IMR-90 (cell line): ENCODE measurements around the gene HAUS3. TPM values are rescaled to one million over a fixed set of nuclear protein-coding genes. Genes with fewer than 3 reads are reported as not detected.

Experiments
- ATAC-seq: fragments of 200-7000 bp; cut with Tn5 transposase; 2 replicates; pipeline ENCODE4 v1.9.1; 2020; ENCODE audit warnings: low read depth, mild to moderate bottlenecking, moderate library complexity
- BruUV-seq: library from RNA; stranded (reverse); fragments of 400-500 nt; replicated peaks from 2 replicates; lab custom pipeline; 2021; lab: Mats Ljungman, UMichigan
- CTCF ChIA-PET: fragments of 300-600 bp; formaldehyde crosslinking; extraction: SDS; loops from one replicate; lab custom pipeline; 2021; ENCODE audit warnings: antibody characterized with exemption; lab: Yijun Ruan, JAX
- POLR2A ChIA-PET: fragments of 300-600 bp; sonication (Branson Sonifier 250); formaldehyde crosslinking; loops from one replicate; lab custom pipeline; 2022; ENCODE audit warnings: antibody characterized with exemption; ENCODE audit not compliant: unreplicated experiment; lab: Charles Lee
- DNase-seq: peaks from one replicate; pipeline ENCODE4 v3.0.0; 2013
- H2AFZ ChIP-seq: replicated peaks from 2 replicates; pipeline ENCODE3; 2013; ENCODE audit warnings: low read length, mild to moderate bottlenecking; ENCODE audit not compliant: poor library complexity
- H2AK5ac ChIP-seq: 2 replicates; pipeline ENCODE4 v1.6.1; 2013; ENCODE audit warnings: low read depth, low read length, inconsistent platforms
- H2AK9ac ChIP-seq: replicated peaks from 2 replicates; pipeline ENCODE3; 2013; ENCODE audit warnings: mild to moderate bottlenecking, low read depth, low read length, moderate library complexity; ENCODE audit not compliant: poor library complexity
- H2BK120ac ChIP-seq: 2 replicates; pipeline ENCODE4 v1.6.1; 2013; ENCODE audit warnings: low read depth, low read length, inconsistent platforms
- H2BK15ac ChIP-seq: 3 replicates; pipeline ENCODE4 v1.6.1; 2013; ENCODE audit warnings: low read depth, low read length, inconsistent platforms
- H2BK20ac ChIP-seq: 2 replicates; pipeline ENCODE4 v1.6.1; 2013; ENCODE audit warnings: low read depth, mild to moderate bottlenecking, inconsistent platforms, low read length, moderate library complexity
- H2BK5ac ChIP-seq: 2 replicates; pipeline ENCODE4 v1.6.1; 2013; ENCODE audit warnings: mild to moderate bottlenecking, low read depth, low read length, inconsistent platforms; ENCODE audit not compliant: poor library complexity, severe bottlenecking
- H3K14ac ChIP-seq: replicated peaks from 2 replicates; pipeline ENCODE4 v1.6.1; 2013; ENCODE audit warnings: low read depth, low read length, inconsistent platforms
- H3K18ac ChIP-seq: 2 replicates; pipeline ENCODE4 v1.6.1; 2013; ENCODE audit warnings: low read depth, low read length, control low read depth
- H3K23ac ChIP-seq: 2 replicates; pipeline ENCODE4 v1.6.1; 2013; ENCODE audit warnings: low read depth, low read length, inconsistent platforms
- H3K27ac ChIP-seq: 2 replicates; pipeline ENCODE4 v1.5.1; 2013; ENCODE audit warnings: mild to moderate bottlenecking, control low read depth, low read length; ENCODE audit not compliant: insufficient read depth
- H3K27me3 ChIP-seq: 2 replicates; pipeline ENCODE4 v1.6.1; 2013; ENCODE audit warnings: low read length; ENCODE audit not compliant: control insufficient read depth, insufficient read depth
- H3K36me3 ChIP-seq: 2 replicates; pipeline ENCODE4 v1.6.1; 2013; ENCODE audit warnings: low read length, mixed read lengths; ENCODE audit not compliant: control insufficient read depth, insufficient read depth
- H3K4ac ChIP-seq: 2 replicates; pipeline ENCODE4 v1.6.1; 2013; ENCODE audit warnings: low read depth, low read length, inconsistent platforms
- H3K4me1 ChIP-seq: 2 replicates; pipeline ENCODE4 v1.6.1; 2013; ENCODE audit warnings: low read length, mixed read lengths; ENCODE audit not compliant: control insufficient read depth, insufficient read depth
- H3K4me2 ChIP-seq: 2 replicates; pipeline ENCODE4 v1.6.1; 2013; ENCODE audit warnings: low read depth, mild to moderate bottlenecking, control low read depth, low read length, moderate library complexity
- H3K4me3 ChIP-seq: 2 replicates; pipeline ENCODE4 v1.5.1; 2013; ENCODE audit warnings: low read depth, mild to moderate bottlenecking, control low read depth, low read length, moderate library complexity; ENCODE audit not compliant: insufficient read depth
- H3K56ac ChIP-seq: 2 replicates; pipeline ENCODE4 v1.6.1; 2013; ENCODE audit warnings: low read length, inconsistent platforms; ENCODE audit not compliant: insufficient read depth; ENCODE audit errors: extremely low read depth
- H3K79me1 ChIP-seq, 2 experiments: 2 replicates each; pipeline ENCODE4 v1.6.1; 2013; ENCODE audit warnings: low read length in 2 of 2, inconsistent platforms in 1 of 2, low read depth in 1 of 2
- H3K9ac ChIP-seq: 2 replicates; pipeline ENCODE4 v1.6.1; 2013; ENCODE audit warnings: low read depth, low read length, control low read depth
- H3K9me1 ChIP-seq: 2 replicates; pipeline ENCODE4 v1.6.1; 2013; ENCODE audit warnings: low read length, inconsistent platforms; ENCODE audit not compliant: insufficient read depth
- H3K9me3 ChIP-seq: 2 replicates; pipeline ENCODE4 v1.6.1; 2013; ENCODE audit warnings: low read length; ENCODE audit not compliant: control insufficient read depth, insufficient read depth
- H4K20me1 ChIP-seq: 2 replicates; pipeline ENCODE4 v1.6.1; 2013; ENCODE audit warnings: low read length, inconsistent platforms; ENCODE audit not compliant: insufficient read depth
- H4K5ac ChIP-seq: 2 replicates; pipeline ENCODE4 v1.6.1; 2013; ENCODE audit warnings: mild to moderate bottlenecking, low read depth, low read length, control low read depth
- H4K8ac ChIP-seq, 2 experiments: 2 replicates each; pipeline ENCODE4 v1.6.1; 2013; ENCODE audit warnings: low read depth in 2 of 2, low read length in 2 of 2, control low read depth in 1 of 2, inconsistent platforms in 1 of 2
- H4K91ac ChIP-seq: 2 replicates; pipeline ENCODE4 v1.6.1; 2013; ENCODE audit warnings: low read depth, low read length, inconsistent platforms; ENCODE audit not compliant: insufficient read depth
- BHLHE40 ChIP-seq: fragments of 150-350 bp; IDR thresholded peaks from 2 replicates; pipeline ENCODE4 v1.6.1; 2016; ENCODE audit warnings: mild to moderate bottlenecking, low read depth, low read length
- ELK1 ChIP-seq: fragments of 150-350 bp; IDR thresholded peaks from 2 replicates; pipeline ENCODE4 v1.6.1; 2016; ENCODE audit warnings: low read depth, mild to moderate bottlenecking, low read length, moderate library complexity, borderline replicate concordance
- MAZ ChIP-seq: IDR thresholded peaks from 2 replicates; pipeline ENCODE4 v1.6.1; 2012; ENCODE audit warnings: low read depth, mild to moderate bottlenecking, low read length, improper control_type of control experiment, moderate library complexity, borderline replicate concordance
- MXI1 ChIP-seq: IDR thresholded peaks from 2 replicates; pipeline ENCODE4 v1.6.1; 2012; ENCODE audit warnings: low read depth, mild to moderate bottlenecking, low read length, moderate library complexity, borderline replicate concordance
- NFE2L2 ChIP-seq: fragments of 150-350 bp; IDR thresholded peaks from 2 replicates; pipeline ENCODE4 v1.6.1; 2016; ENCODE audit warnings: low read depth, mild to moderate bottlenecking, low read length
- POLR2A ChIP-seq: IDR thresholded peaks from 2 replicates; pipeline ENCODE4 v1.6.1; 2012; ENCODE audit warnings: mild to moderate bottlenecking, low read depth, low read length
- RCOR1 ChIP-seq: IDR thresholded peaks from 2 replicates; pipeline ENCODE4 v1.6.1; 2012; ENCODE audit warnings: mild to moderate bottlenecking, low read length, improper control_type of control experiment; ENCODE audit not compliant: insufficient replicate concordance
- WGBS, 2 experiments: methylation state at CpG; one replicate each; pipeline versions ENCODE4 v1.1.5 to v1.1.7; 2013; ENCODE audit warnings: missing lambda C conversion rate in 2 of 2; ENCODE audit not compliant: insufficient read length in 1 of 2; ENCODE audit errors: extremely low coverage in 2 of 2; 5-methylcytosine and 5-hydroxymethylcytosine counted together
- dilution Hi-C: fragments of 300-500 bp; cut with HindIII; formaldehyde crosslinking; loops from one replicate; pipeline ENCODE4 v1.14.3; 2018; ENCODE audit warnings: low sequenced_read_pairs; ENCODE audit not compliant: unreplicated experiment
- in situ Hi-C: fragments of 300-500 bp; cut with MboI; formaldehyde crosslinking; loops from 3 replicates; pipeline ENCODE4 v1.14.3; 2019; ENCODE audit warnings: low sequenced_read_pairs, inconsistent platforms, mixed read lengths
- intact Hi-C: fragments of 100-400 bp; cut with micrococcal nuclease; formaldehyde crosslinking; loops from 2 replicates; pipeline ENCODE4 v1.10.0; 2022
- polyA plus RNA-seq, 3 experiments: library from polyadenylated mRNA; depleted of rRNA; stranded (reverse); fragments of >200 nt; gene quantifications; 2 replicates each; pipeline ENCODE4 v1.2.3, GENCODE V29; 2012; ENCODE audit warnings: low replicate concordance in 1 of 3
- total RNA-seq: library from RNA; depleted of rRNA; stranded (reverse); fragments of >200 nt; gene quantifications from 2 replicates; pipeline ENCODE4 v1.2.3, GENCODE V29; 2012

HAUS3 gene
- total and polyA plus RNA-seq, 2 of the 4 experiments (the other 2 are of a cell fraction): 4.3 to 4.8 TPM

DNA sequence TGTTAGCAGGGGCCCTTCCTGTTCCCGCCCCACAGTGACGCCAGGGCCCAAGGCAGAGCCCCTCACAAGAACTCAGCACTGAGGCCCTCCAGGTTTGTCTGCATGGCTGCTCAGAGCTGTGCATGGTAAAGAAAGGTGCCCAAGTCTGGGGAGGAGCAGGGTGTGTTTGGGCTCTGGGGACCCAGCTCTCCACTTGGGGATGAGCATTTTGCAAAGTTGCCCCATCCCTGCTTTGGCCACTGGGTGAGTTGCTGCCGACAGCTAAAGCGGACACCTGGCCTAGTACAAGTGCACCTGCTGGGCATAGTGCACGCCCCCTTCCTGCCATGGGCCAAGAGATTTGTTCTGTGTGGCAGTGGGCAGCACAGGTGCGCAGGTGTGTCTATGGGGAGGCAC is 22.0 kb upstream of the HAUS3 start:
- H3K18ac ChIP-seq: no peak overlapping the region
- no peak overlapping the region for H2BK20ac ChIP-seq
- no peak overlapping the region for H3K56ac ChIP-seq
- no peak overlapping the region for H3K4ac ChIP-seq
- no peak overlapping the region for H4K5ac ChIP-seq
- peaks cover 8% of the 10 kb centered on the region; the same call in 1 of the 2 replicates for H3K4me1 ChIP-seq
- intact Hi-C loops (loop anchor here (5.0 to 10.0 kb wide), 3 partner anchors 88 to 203 kb away; partner anchors contain the start of genes CFAP99, RNF4 and ZFYVE28), dilution Hi-C loops (no loop called here), in situ Hi-C loops (no loop called here)
- H3K27me3 ChIP-seq: no peaks in the 10 kb centered on the region
- H2AFZ ChIP-seq: peak overlapping the region; percentile 5
- CTCF ChIA-PET: no interaction called here
- H4K91ac ChIP-seq: no peak overlapping the region
- H3K36me3 ChIP-seq: peaks cover 4% of the 10 kb centered on the region; the same call in 1 of the 2 replicates
- no peak overlapping the region for H4K8ac ChIP-seq
- peaks cover 18 to 26% of the 10 kb centered on the region in 2 experiments for H3K79me1 ChIP-seq
- H2AK9ac ChIP-seq: no peak overlapping the region
- H2BK15ac ChIP-seq: no peak overlapping the region
- 92% methylated on average over 2 of the region's 6 CpGs; no CpG with 5 or more reads in 1 of the 2 experiments for WGBS, 2 experiments
- H3K9ac ChIP-seq: no peak overlapping the region
- no peak overlapping the region; the same call in 1 of the 2 replicates for H2AK5ac ChIP-seq
- TF ChIP-seq MXI1 (no peak), MAZ (no peak), POLR2A (no peak), ELK1 (no peak), NFE2L2 (no peak), RCOR1 (no peak), BHLHE40 (no peak)
- ATAC-seq (no peak), DNase-seq (no peak)
- no peak overlapping the region for H3K27ac ChIP-seq
- peaks cover 14% of the 10 kb centered on the region for H4K20me1 ChIP-seq
- H3K23ac ChIP-seq: no peak overlapping the region
- no TSS peak for BruUV-seq
- no peak overlapping the region for H3K14ac ChIP-seq
- H3K4me2 ChIP-seq: no peak overlapping the region
- no peak overlapping the region for H2BK120ac ChIP-seq
- peaks cover 4% of the 10 kb centered on the region; the same call in 1 of the 2 replicates for H3K9me1 ChIP-seq
- H2BK5ac ChIP-seq: no peak overlapping the region
- POLR2A ChIA-PET: no interaction called here
- H3K9me3 ChIP-seq: no peaks in the 10 kb centered on the region
- H3K4me3 ChIP-seq: no peak overlapping the region
